Neural cell (in vitro differentiated cells): Measurements from ENCODE around the gene PARP12. TPM values are rescaled to one million over a fixed set of nuclear protein-coding genes. Genes with fewer than 3 reads are reported as not detected.

Experiments
- H2AFZ ChIP-seq: fragments of 200-600, 300-800 bp; sonication (generic), shearing (Covaris generic); 2 replicates; pipeline ENCODE4 v1.6.0; 2014; ENCODE audit warnings: low read depth, mild to moderate bottlenecking, antibody characterized with exemption, low read length, moderate library complexity
- H3F3A ChIP-seq: fragments of 200-600 bp; shearing (Covaris generic); 2 replicates; pipeline ENCODE4 v1.6.1; 2016; ENCODE audit warnings: mild to moderate bottlenecking, moderate library complexity, mixed read lengths, antibody characterized with exemption, low read length; ENCODE audit not compliant: insufficient read depth, poor library complexity, severe bottlenecking
- H3K27ac ChIP-seq: fragments of 200-600, 300-800 bp; sonication (generic), shearing (Covaris generic); 2 replicates; pipeline ENCODE4 v1.5.1; 2014; ENCODE audit warnings: mild to moderate bottlenecking, low read length, moderate library complexity
- H3K27me3 ChIP-seq: fragments of 300-800, 200-600 bp; sonication (generic), shearing (Covaris generic); 2 replicates; pipeline ENCODE4 v1.6.0; 2014; ENCODE audit warnings: mild to moderate bottlenecking, low read depth, low read length, moderate library complexity; ENCODE audit not compliant: insufficient read depth
- H3K36me3 ChIP-seq: fragments of 300-800, 200-600 bp; sonication (generic), shearing (Covaris generic); 2 replicates; pipeline ENCODE4 v1.5.1; 2014; ENCODE audit warnings: mild to moderate bottlenecking, antibody characterized with exemption, low read length, moderate library complexity; ENCODE audit not compliant: insufficient read depth
- H3K4me2 ChIP-seq: fragments of 300-800, 200-600 bp; sonication (generic), shearing (Covaris generic); 2 replicates; pipeline ENCODE4 v1.6.0; 2014; ENCODE audit warnings: mild to moderate bottlenecking, low read length
- H3K4me3 ChIP-seq: fragments of 300-800, 200-600 bp; sonication (generic), shearing (Covaris generic); 2 replicates; pipeline ENCODE4 v1.5.1; 2014; ENCODE audit warnings: mild to moderate bottlenecking, low read length, moderate library complexity
- H3K79me2 ChIP-seq: fragments of 200-600 bp; shearing (Covaris generic); replicated peaks from 2 replicates; pipeline ENCODE4 v1.6.0; 2014; ENCODE audit warnings: mild to moderate bottlenecking, low read length, moderate library complexity; ENCODE audit not compliant: insufficient read depth
- H3K9ac ChIP-seq: fragments of 300-800, 200-600 bp; sonication (generic), shearing (Covaris generic); 2 replicates; pipeline ENCODE4 v1.6.1; 2016; ENCODE audit warnings: mild to moderate bottlenecking, low read length, mixed read lengths
- H3K9me2 ChIP-seq: fragments of 200-600 bp; shearing (Covaris generic); 2 replicates; pipeline ENCODE4 v1.6.1; 2016; ENCODE audit warnings: mild to moderate bottlenecking, low read length, mixed read lengths; ENCODE audit not compliant: insufficient read depth
- H3K9me3 ChIP-seq: fragments of 200-600, 300-800 bp; sonication (generic), shearing (Covaris generic); 2 replicates; pipeline ENCODE4 v1.6.1; 2016; ENCODE audit warnings: mild to moderate bottlenecking, mixed run types, low read length, moderate library complexity, mixed read lengths
- H4K20me1 ChIP-seq: fragments of 200-600 bp; shearing (Covaris generic); 2 replicates; pipeline ENCODE4 v1.6.1; 2016; ENCODE audit warnings: mild to moderate bottlenecking, mixed run types; ENCODE audit not compliant: insufficient read depth
- CTCF ChIP-seq: fragments of 450-650 bp; IDR thresholded peaks from 2 replicates; pipeline ENCODE4 v1.5.1; 2014; ENCODE audit warnings: antibody characterized with exemption, mild to moderate bottlenecking, moderate library complexity; ENCODE audit not compliant: poor library complexity, severe bottlenecking
- EP300 ChIP-seq: fragments of 450-650 bp; conservative IDR thresholded peaks from 2 replicates; pipeline ENCODE4 v1.6.1; 2014; ENCODE audit warnings: antibody characterized with exemption, mild to moderate bottlenecking, moderate library complexity; ENCODE audit not compliant: poor library complexity, severe bottlenecking
- EZH2 ChIP-seq: fragments of 200-600, 300-800 bp; shearing (Covaris generic), sonication (generic); IDR thresholded peaks from 2 replicates; pipeline ENCODE4 v1.6.1; 2014; ENCODE audit warnings: antibody characterized with exemption, low read length, borderline replicate concordance, mild to moderate bottlenecking; ENCODE audit not compliant: insufficient read depth, poor library complexity, severe bottlenecking
- MXI1 ChIP-seq: fragments of 450-650 bp; conservative IDR thresholded peaks from 2 replicates; pipeline ENCODE4 v1.6.1; 2014; ENCODE audit warnings: antibody characterized with exemption, mild to moderate bottlenecking; ENCODE audit not compliant: poor library complexity, severe bottlenecking
- POLR2AphosphoS5 ChIP-seq: IDR thresholded peaks from 2 replicates; pipeline ENCODE4 v1.6.1; 2012
- RAD21 ChIP-seq: fragments of 450-650 bp; conservative IDR thresholded peaks from 2 replicates; pipeline ENCODE4 v1.6.1; 2014; ENCODE audit warnings: antibody characterized with exemption, mild to moderate bottlenecking, moderate library complexity
- REST ChIP-seq: IDR thresholded peaks from 2 replicates; pipeline ENCODE4 v1.6.1; 2012; ENCODE audit warnings: borderline replicate concordance
- SMC3 ChIP-seq: fragments of 450-650 bp; conservative IDR thresholded peaks from 2 replicates; pipeline ENCODE4 v1.6.1; 2014; ENCODE audit warnings: antibody characterized with exemption, mild to moderate bottlenecking, moderate library complexity; ENCODE audit not compliant: poor library complexity
- TAF1 ChIP-seq: IDR thresholded peaks from 2 replicates; pipeline ENCODE4 v1.6.1; 2012; ENCODE audit warnings: low read depth
- polyA plus RNA-seq: library from polyadenylated mRNA; depleted of rRNA; stranded (reverse); fragments of >200 nt; gene quantifications from 2 replicates; pipeline ENCODE4 v1.2.3, GENCODE V29; 2014

The PARP12 gene
- polyA plus RNA-seq, 1 donor from 2014 or later, result not detected

DNA sequence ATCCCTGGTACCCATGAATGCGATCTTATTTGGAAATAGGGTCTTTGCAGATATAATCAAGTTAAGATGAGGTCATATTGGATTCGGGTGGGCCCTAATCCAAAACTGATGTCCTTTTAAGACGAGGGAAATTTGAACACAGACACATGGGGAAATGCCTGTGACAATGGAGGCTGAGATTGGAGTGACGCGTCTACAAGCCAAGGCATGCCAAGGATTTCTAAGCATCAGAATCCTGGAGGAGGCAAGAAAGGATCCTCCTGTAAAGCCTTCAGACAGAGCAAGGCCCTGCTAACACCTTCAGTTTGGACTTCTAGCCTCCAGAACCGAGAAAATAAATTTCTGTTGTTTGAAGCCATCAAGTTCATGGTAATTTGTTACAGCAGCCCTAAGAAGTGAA lies 18.5 kb downstream of the PARP12 start:
- H3K79me2 ChIP-seq, result no peaks in the 10 kb centered on the region
- H3K4me3 ChIP-seq, result no peak overlapping the region
- H3K9ac ChIP-seq, result no peak overlapping the region
- H3K9me3 ChIP-seq, result peaks cover 3% of the 10 kb centered on the region
- no peak overlapping the region for H3K27ac ChIP-seq
- no peaks in the 10 kb centered on the region for H3K27me3 ChIP-seq
- H3K9me2 ChIP-seq, result no peaks in the 10 kb centered on the region
- H3K4me2 ChIP-seq, result no peak overlapping the region
- H4K20me1 ChIP-seq, result no peaks in the 10 kb centered on the region
- H3K36me3 ChIP-seq, result no peaks in the 10 kb centered on the region
- no peaks in the 10 kb centered on the region for H3F3A ChIP-seq
- H2AFZ ChIP-seq, result no peak overlapping the region
- TF ChIP-seq REST (no peak), EP300 (no peak), RAD21 (no peak), TAF1 (no peak), POLR2AphosphoS5 (no peak), EZH2 (no peak)

GRCh38 chr7:140042386-140042670 lies 20.4 kb downstream of the PARP12 start:
- Histone ChIP-seq H3K9ac (no peak overlapping the region), H3K27ac (no peak overlapping the region), H3K9me3 (peaks cover 3% of the 10 kb centered on the region), H3K4me3 (no peak overlapping the region), H3K4me2 (no peak overlapping the region), H3K79me2 (no peaks in the 10 kb centered on the region), H3F3A (no peaks in the 10 kb centered on the region), H3K27me3 (no peaks in the 10 kb centered on the region), H3K36me3 (no peaks in the 10 kb centered on the region), H4K20me1 (no peaks in the 10 kb centered on the region), H3K9me2 (no peaks in the 10 kb centered on the region), H2AFZ (no peak overlapping the region)
- TF ChIP-seq CTCF, result no peak
- no peak for TF ChIP-seq SMC3
- no peak for TF ChIP-seq EZH2
- no peak for TF ChIP-seq MXI1
- TF ChIP-seq RAD21, result no peak
- TF ChIP-seq REST, result no peak
- TF ChIP-seq TAF1, result no peak
- no peak for TF ChIP-seq POLR2AphosphoS5
- TF ChIP-seq EP300, result no peak
